Measurements from ENCODE around the gene KIAA1191.

KIAA1191 gene

GRCh38 chr5:176365351-176366231 is 4.0 kb upstream of the KIAA1191 start, which contains the start of gene ARL10:
Gene ARL10 (plus strand): TSS chr5:176365487. CDS start chr5:176365564, 77 bp downstream.
- H3K4me3 ChIP-seq (ENCODE audit: low read depth, low read length): peak within 1 kb of the TSS; percentile 65

DNA sequence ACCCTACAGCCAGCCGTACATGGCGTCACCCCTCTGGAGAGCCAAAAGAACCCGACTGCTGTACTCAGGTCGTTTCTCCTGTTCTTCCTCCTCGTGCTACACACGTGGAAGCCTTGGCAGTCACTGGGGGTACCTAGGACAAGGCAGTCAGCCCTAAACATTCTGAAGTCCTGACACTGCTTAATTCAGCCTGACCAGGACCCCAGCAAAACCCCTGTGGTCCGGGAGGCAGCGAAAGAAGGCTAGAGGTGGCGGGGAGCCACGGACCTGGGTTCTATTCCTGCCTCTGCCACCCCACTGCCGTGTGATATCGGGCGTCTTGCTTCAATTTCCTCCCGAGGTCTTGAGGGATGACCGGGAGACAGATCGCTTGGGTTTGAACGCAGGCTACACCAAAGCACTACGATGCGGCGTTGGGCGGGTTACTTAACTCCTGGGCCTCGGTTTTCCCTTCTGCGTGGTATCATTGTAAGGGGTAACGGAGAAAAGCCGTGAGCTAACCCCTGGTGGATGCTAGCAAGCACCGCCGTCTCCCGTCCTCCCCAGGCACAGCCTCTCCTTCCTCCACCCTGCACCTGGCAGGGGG is 3.3 kb upstream of the KIAA1191 start:
- H3K4me3 ChIP-seq (ENCODE audit: low read depth, low read length): peak overlapping the region; percentile 65

DNA sequence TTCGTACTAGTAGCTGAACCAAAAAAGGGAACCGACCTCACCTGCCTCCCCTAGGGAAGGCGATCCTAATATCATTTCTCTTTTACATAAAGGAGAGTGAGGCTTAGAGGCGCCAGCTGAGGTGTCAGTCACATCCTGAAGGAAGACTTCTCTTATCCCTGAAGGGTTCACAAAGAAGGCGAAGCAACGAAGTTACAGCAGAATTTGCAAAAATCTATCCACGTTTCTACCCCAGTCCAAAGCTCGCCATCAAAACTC is 598 bp upstream of the KIAA1191 start:
- peak overlapping the region; percentile 91 for H3K4me3 ChIP-seq (ENCODE audit: low read depth, low read length)

- peak overlapping the region; percentile 91 for H3K4me3 ChIP-seq (ENCODE audit: low read depth, low read length)
Observed at GRCh38 chr5:176360894-176361436, 599 bp downstream of the KIAA1191 start.

DNA sequence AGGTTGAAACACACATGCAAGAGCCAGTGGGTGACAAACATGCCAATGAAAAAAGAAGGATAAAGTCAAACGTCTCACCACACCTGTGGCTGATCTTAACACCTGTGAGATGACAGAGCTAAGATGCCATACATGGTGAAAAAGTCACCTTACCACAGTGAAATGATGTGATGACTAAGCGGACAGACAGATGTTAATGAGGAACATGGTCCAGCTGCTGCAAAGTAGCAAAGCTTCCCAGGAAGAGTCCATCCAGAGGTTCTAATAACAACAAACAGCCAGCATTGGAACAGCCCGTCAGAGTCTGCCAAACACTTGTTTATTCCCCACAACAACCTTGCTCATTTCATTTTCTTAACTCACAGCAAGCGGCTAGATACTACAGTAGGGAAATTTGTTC is 1.9 kb downstream of the KIAA1191 start:
- no peak overlapping the region for H3K4me3 ChIP-seq (ENCODE audit: low read depth, low read length)

GRCh38 chr5:176356179-176356566 is 5.4 kb downstream of the KIAA1191 start:
- H3K4me3 ChIP-seq (ENCODE audit: low read depth, low read length): no peak overlapping the region

GRCh38 chr5:176355400-176356178 is 6.0 kb downstream of the KIAA1191 start:
- no peak overlapping the region for H3K4me3 ChIP-seq (ENCODE audit: low read depth, low read length)

DNA sequence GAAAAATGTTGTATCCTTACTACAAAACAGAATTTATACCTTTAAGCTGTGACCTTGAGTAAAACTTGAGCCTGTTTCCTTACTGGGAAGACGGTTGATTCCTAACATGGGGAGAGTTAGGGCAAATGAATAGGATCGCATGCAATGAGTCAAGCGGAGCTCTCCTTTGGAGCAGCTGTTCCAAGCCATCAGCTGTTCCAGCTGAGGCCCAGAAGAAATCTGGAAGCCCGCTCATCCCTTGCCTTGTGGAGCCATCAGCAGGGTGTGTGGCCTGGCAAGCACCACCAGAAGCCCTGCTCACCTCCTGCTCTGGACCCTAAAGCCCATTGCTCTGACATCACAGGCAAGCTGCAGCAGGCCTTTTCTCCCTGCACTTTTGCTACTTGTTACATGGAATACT is 8.0 kb downstream of the KIAA1191 start:
- no peak overlapping the region for H3K4me3 ChIP-seq (ENCODE audit: low read depth, low read length)

DNA sequence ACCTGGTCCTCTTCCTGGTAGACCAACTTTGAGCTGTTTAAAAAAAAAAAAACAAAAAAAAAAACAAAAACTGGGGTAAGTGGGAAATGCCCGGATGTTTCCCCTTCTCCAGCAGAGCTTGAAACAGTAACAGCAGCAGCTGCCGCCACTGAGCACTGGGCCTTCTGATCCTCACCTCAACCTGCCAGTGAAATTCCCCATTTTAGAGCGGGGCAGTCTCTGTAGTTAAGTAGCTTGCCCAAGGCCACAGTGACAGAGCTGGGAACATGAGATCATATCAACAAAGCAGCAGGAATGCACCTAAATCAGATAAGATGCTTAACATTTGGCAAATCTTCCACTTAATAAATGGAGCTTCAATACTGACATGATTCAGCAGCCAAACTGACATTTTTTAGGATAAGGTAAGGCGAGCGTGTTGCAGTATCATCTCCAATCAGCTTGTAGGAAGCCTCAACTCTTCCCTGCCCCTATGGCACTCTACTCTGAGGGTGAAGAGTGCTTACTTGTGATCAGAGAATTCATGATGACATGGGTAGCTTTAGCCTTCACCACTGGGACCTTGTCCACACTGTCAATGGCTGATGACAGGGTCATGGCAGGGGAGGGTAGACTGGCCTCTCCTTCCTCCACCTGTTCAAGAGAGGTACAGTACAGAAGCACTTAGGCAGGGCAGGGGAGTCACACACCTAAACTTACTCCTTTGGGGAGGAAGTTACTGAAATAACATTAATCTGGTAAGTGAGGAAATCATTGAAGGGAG is 9.3 kb downstream of the KIAA1191 start:
- H3K4me3 ChIP-seq (ENCODE audit: low read depth, low read length): no peak overlapping the region

DNA sequence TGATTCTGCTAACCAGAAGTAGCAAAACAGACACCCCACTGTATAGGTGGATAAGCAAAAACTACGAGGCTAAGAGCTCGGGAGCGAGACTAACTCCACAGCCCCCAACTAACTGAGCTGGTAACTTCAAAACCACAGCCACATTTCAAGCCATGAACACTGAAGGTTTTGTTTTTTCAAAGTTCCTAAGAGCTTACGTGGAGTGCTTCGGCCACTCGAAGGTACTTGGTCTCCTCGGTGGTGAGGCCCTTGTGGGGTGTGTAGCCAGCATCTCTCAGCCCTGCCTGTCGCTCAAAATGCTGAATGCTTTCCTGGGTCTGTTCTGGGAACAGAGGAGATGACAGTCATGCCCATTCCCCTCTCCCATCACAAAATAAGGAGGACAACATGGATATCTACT is 11.1 kb downstream of the KIAA1191 start:
- H3K4me3 ChIP-seq (ENCODE audit: low read depth, low read length): no peak overlapping the region

DNA sequence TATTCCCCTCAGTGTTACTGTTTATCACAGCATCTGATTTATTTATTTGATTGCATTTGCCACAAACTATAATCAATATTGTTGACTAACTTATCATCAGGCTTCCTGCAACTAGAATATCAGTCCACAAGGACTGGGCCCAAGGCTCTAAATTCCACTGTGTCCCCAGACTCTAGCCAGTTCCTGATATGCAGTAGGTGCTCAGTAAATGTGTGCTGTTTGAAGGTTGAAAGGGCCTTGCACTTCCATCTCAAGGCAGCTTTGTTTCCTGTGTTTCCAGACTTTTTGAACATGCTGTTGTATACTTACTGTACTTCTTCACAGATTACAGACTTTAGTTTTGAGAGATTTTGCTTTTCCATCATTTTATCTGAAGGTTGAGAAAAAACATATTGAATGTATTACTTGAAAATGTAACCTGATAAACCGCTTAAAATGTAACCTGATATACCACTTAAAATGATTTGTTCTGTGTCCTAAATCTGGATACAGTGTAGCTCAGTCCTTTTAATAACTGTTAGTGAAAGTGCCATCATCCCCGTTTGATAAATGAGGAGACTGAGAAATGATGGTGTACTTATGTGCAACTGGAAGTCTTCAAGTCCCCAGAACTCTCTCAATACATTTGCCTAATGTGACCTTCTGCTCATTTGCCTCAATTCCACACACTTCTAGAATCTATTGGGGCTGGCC is 18.7 kb downstream of the KIAA1191 start:
- H3K4me3 ChIP-seq (ENCODE audit: low read depth, low read length): no peak overlapping the region

GRCh38 chr5:176342158-176342483 is 19.4 kb downstream of the KIAA1191 start:
- no peak overlapping the region for H3K4me3 ChIP-seq (ENCODE audit: low read depth, low read length)

GRCh38 chr5:176341325-176342157 is 20.0 kb downstream of the KIAA1191 start:
- no peak overlapping the region for H3K4me3 ChIP-seq (ENCODE audit: low read depth, low read length)

DNA sequence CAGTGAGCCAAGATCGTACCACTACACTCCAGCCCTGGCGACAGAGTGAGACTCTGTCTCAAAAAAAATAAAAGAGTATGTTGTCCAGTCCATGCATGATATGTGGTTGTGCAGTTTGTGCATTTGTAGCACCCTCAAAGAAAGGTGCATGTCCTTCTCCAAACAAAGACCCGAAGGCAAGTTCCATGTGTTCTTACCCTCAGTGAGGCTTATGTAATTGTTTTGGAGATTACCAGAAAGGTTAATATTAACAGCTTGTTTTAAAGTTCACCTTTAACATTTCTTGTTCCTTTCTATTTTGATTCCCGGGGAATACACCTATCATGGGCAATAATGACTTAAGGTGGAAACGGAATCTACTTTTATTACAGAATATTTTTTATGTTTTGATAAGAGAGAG is 22.3 kb downstream of the KIAA1191 start:
- no peak overlapping the region for H3K4me3 ChIP-seq (ENCODE audit: low read depth, low read length)

GRCh38 chr5:176337913-176338312 is 23.7 kb downstream of the KIAA1191 start:
- no peak overlapping the region for H3K4me3 ChIP-seq (ENCODE audit: low read depth, low read length)

GRCh38 chr5:176334031-176334770 is 27.4 kb downstream of the KIAA1191 start:
- no peak overlapping the region for H3K4me3 ChIP-seq (ENCODE audit: low read depth, low read length)

- no peak overlapping the region for H3K4me3 ChIP-seq (ENCODE audit: low read depth, low read length)
Observed at GRCh38 chr5:176320577-176320976, 41.0 kb downstream of the KIAA1191 start.

- H3K4me3 ChIP-seq (ENCODE audit: low read depth, low read length): no peak overlapping the region
Observed at GRCh38 chr5:176319827-176320554, 41.6 kb downstream of the KIAA1191 start.
